Esophagus squamous epithelium (tissue), 4 donors: Measurements from ENCODE around the gene PCSK5.

Source experiments
- CTCF ChIP-seq, 6 experiments: fragments of 450-650 bp in 4 of 6; fragments of 200-600 bp in 2 of 6; sonication (generic) in 2 of 6; IDR thresholded peaks; one replicate each; pipeline ENCODE4 v1.5.1; 2016 to 2019; ENCODE audit warnings: antibody characterized with exemption in 6 of 6, mild to moderate bottlenecking in 4 of 6, moderate library complexity in 4 of 6
- POLR2A ChIP-seq, 4 donors: fragments of 450-650 bp; IDR thresholded peaks; one replicate each; pipeline ENCODE4 v1.6.1; 2017; ENCODE audit warnings: antibody characterized with exemption in 4 of 4, mild to moderate bottlenecking in 4 of 4, moderate library complexity in 3 of 4

- no peak for TF ChIP-seq CTCF (IDR thresholded peaks at IDR 0.05)
- TF ChIP-seq POLR2A (IDR thresholded peaks at IDR 0.05): no peak
Measured at GRCh38 chr9:75927356-75927755, 36.9 kb downstream of the PCSK5 start.
